ENCODE measurements around the gene LRRC4C.

DNA sequence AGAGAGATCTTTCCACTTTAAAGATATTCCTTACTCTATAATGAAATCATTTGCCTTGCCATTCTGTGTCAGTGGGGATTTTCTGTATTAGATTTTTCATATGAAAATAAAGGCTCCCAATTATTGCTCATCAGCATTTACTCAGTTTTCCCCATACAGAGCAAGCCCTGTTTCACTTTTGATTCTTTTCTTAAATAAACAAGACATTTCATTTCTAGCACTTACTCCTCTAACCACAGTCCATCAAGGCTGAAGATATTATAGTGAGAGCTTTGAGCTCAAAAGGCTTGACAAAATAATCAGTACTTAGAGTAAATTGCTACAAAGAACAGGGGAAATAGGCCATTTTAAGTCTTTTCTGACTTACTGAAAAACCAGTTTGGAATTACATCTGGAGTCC, 385.1 kb downstream of the LRRC4C start:
- no peak for TF ChIP-seq HDAC2 (IDR thresholded peaks at IDR 0.05)
- TF ChIP-seq SREBF1 (IDR thresholded peaks at IDR 0.05; ENCODE audit: low read length) = no peak
- no peak for TF ChIP-seq TARDBP (IDR thresholded peaks at IDR 0.05; ENCODE audit: borderline replicate concordance)
- TF ChIP-seq POLR2A (IDR thresholded peaks at IDR 0.05; ENCODE audit: low read depth, low read length) = no peak
- TF ChIP-seq JUND (IDR thresholded peaks at IDR 0.05; ENCODE audit: low read depth, low read length) = no peak
- no peak for TF ChIP-seq HDAC6 (IDR thresholded peaks at IDR 0.05; ENCODE audit: unreplicated experiment)
- TF ChIP-seq POLR2AphosphoS5 (IDR thresholded peaks at IDR 0.05; ENCODE audit: low read length) = no peak
- TF ChIP-seq ZZZ3 (IDR thresholded peaks at IDR 0.05; ENCODE audit: control insufficient read depth, insufficient read length, low read depth) = no peak
